ENCODE data around the gene XPO6. TPM values are rescaled to one million over a fixed set of nuclear protein-coding genes. Genes with fewer than 3 reads are reported as not detected.
A peak's percentile ranks its signal among the peaks of the same experiment; 100 is the strongest.

Gene XPO6
- total RNA-seq, 1 donor from 2014 or later = 30.4 TPM

DNA sequence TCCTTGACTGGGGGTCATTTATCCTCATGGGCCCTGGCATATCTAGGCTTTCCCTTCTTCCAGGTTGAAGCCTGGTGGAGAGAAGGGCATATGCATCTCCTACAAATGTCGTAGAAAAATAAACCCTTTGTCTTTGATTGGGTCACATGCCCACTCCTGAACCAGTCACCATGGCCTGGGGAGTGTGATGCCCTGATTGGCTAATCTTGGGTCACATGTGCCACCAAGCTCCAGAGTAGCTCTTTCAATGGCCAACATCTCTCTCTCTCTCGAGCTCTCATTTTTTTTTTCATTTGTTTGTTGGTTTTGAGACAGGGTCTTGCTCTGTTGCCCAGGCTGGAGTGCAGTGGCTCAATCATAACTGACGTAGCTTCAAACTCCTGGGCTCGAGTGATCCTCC, 5.6 kb upstream of the XPO6 start:
- no peak for ATAC-seq
- DNase-seq (ENCODE audit: missing footprints) = no peak
- intact Hi-C loops (cut with DNase I) = no loop called here

DNA sequence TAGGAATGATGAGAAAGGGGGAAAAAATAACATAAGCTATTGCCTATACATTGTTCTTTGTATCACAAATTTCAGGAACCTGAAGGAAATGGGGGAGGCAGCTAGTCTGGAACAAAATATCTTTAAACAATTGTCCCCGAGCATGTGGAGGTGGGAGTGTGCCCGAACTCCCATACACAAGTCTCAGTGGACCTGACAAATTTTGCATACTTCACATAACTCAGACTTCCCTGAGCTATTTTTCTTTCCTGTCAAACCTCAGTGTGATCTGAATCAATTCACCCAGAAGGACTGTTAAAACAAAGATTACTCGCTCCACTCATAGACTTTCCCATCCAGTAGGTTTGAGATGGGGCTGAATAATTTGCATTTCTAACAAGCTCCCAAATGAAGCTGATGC, 1.6 kb upstream of the XPO6 start:
- DNase-seq (ENCODE audit: missing footprints) (no peak), ATAC-seq (no peak)
- intact Hi-C loops (cut with DNase I) = no loop called here

DNA sequence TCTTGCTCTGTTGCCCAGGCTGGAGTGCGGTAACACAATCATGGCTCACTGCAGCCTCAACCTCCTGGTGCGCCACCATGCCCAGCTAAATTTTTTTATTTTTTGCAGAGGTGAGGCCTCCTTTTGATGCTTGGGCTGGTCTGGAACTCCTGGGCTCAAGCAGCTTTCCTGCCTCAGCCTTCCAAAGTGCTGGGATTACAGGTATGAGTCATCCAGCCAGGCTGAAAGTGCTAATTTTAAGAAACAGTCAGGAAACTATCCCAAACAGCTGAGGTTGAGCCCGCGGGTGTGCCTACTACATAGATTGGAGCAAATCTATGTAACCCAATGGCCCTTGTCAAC, 738 bp upstream of the XPO6 start:
- ATAC-seq = no peak
- no peak for DNase-seq (ENCODE audit: missing footprints)
- intact Hi-C loops (cut with DNase I) = no loop called here

DNA sequence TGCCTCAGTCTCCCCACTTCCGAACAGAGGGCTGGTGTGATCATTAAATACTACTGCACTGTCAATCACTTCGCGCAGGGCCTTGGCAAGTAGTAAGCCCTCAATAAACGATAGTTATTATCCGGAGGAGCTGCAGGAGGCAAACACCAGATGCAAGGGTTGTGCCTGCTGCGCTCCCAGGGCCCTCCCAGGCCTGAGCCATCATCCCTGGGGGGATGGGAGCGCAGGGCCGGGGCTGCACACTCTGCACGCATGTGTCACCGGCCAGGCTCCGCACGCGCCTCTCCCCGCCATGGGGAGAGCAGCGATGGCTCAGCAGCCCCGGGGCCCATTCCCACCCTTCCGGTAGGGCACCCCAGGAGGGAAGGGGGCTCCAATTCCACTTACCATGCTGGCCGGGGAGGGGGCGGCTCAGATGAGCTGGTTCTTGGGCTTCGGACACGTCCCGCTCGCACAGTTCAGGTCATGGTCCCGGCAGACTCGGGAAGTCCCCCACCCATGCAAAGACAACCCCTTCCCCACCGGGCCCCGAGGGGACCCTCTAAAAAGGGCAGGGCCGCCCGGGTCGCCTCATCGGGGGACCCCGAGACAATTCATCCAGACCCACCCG, 681 bp downstream of the XPO6 start:
- ATAC-seq = peak; percentile 69
- intact Hi-C loops (cut with DNase I) = no loop called here
- peak; percentile 82 for DNase-seq (ENCODE audit: missing footprints)

DNA sequence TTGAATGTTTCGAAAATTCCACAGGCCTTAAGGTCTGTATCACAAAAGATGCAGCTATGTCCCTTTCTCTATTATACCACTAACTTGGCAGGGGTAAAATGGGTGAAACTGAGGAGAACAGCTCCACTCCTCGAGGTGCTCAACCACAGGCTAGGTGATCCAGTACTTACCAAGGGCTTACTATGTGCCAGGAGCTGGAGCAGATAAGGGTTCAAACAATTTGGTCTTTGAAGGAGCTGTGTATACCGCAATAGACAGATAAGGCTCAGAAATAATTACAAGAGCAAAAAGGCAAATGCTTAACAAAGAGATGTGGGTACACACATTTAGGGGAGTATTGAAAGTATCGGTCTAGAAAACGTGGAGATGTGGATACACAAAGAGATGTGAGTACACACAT, 1.5 kb downstream of the XPO6 start:
- ATAC-seq = no peak
- intact Hi-C loops (cut with DNase I) = no loop called here
- no peak for DNase-seq (ENCODE audit: missing footprints)

DNA sequence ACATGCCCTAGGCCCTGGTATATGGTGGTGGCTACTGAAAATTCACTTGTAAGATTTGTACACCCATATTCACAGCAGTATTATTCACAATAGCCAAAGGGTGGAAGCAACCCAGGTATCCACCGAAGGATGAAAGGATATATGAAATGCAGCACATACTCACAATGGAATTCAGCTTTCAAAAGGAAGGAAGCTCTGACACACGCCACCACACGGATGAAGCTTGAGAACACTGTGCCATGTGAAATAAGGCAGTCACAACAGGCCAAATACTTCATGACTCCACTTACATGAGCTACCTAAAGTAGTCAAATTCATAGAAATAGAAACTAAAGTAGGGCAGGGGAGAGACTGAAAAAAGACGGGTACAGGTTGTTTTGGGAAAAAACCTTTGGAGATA, 2.9 kb downstream of the XPO6 start:
- ATAC-seq = no peak
- intact Hi-C loops (cut with DNase I) = no loop called here

DNA sequence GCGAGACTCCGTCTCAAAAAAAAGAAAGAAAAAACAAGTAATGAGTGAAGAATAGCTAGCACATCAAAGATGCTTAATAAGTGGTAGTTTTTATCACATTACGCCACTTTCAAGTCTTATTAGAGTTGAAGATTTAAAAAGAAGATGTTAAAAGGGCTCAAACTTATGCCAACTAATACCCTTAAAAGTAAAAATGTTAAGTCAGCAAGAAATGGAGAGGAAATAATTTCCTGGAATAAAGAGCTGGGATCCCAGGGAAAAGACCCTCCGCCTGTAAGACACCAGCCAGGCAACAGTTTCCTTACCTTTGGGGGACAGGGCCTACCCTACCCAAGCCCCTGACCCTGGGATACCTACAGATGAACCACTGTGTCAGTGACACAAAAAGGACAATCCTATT, 3.6 kb downstream of the XPO6 start:
- no peak for DNase-seq (ENCODE audit: missing footprints)
- intact Hi-C loops (cut with DNase I) = no loop called here
- ATAC-seq = no peak

More for the DNA sequence above, 2.9 kb downstream of the XPO6 start:
- no peak for DNase-seq (ENCODE audit: missing footprints)

DNA sequence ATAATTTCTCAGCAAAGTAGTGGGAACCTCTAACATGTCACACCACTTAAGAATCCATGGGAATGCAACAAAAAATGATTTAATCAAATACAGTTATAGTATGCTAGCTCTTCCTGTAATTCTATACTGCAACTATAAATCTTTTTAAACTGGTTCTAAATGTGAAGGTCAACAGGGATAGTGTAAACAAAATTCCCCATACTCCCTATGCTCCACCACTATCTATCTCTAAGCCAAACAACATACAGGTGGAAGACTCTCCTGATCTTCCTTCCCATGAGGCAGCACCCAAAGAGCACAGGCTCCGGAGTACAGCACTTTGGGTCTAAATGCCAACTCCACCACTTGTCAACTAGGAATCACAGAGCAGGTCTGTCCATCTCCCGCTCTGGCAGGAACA, 4.4 kb downstream of the XPO6 start:
- intact Hi-C loops (cut with DNase I) = loop anchor here (2.0 kb wide), 1 partner anchor 51 kb away; no protein-coding TSS in a partner anchor
- ATAC-seq (no peak), DNase-seq (ENCODE audit: missing footprints) (no peak)

DNA sequence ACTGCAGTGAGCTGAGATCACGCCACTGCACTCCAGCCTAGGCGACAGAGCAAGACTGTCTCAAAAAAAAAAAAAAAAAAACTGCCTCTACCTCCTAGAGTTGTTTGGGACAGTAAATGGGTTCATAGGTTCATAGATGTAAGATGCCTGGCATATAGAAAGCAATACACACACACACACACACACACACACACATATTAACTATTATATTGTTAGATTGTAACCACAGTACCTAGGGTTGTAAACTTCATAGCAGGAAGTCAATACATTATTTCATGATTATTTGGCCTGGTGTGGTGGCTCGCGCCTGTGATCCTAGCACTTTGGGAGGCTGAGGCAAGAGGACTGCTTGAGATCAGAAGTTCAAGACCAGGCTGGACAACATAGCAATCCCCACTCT, 5.8 kb downstream of the XPO6 start:
- intact Hi-C loops (cut with DNase I) = loop anchor here (2.0 kb wide), 1 partner anchor 53 kb away; no protein-coding TSS in a partner anchor
- no peak for ATAC-seq
- no peak for DNase-seq (ENCODE audit: missing footprints)

DNA sequence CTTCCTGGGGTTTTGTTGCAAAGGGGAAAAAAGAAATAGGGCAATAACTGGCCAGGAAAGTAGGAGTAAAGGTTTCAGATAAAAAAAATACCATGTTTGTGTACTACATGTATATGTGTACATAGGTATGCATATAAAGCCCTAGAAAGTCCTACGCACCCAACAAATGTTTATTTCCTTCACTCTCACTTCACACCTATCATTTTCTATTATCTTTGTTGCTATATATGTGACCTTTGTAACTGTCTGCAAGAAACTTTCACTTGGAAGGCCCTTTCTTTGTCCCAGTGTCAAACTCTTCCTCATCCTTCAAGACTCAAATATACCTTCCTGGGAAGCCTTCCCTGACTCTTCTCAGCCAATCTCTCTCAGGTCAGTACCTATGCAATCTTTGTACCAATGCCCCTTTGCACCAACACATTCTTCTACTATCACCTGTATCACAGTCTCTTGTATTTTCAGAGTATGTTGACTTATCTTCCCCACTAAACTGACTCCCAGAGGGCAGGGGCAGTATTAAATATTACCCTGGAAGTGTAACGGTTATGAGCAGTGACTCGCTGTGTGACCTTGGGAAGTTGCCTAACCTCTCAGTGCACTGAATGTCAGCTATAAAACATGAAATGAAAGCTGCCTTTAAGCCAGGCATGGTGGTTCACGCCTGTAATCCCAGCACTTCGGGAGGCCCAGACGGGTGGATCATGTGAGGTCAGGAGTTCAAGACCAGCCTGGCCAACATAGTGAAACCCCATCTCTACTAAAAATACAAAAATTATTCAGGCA, 6.5 kb downstream of the XPO6 start:
- DNase-seq (ENCODE audit: missing footprints) (no peak), ATAC-seq (no peak)
- intact Hi-C loops (cut with DNase I) = no loop called here

DNA sequence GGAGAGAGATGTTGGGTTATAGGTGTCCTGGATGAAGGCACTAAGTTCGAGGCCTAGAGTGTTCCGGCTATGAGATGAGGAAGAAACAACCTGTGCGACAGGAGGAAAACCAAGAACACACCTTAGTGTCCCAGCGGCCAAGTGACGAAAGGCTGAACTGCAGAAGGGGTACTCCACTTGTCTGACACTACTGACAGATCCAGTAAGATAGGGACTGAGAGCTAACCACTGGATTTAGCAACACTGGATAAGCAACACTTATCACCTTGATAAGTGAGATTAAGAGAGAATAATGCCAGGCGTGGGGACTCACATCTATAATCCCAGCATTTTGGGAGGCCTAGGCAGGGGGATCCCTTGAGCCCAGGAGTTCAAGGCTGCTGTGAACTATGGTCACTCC, 7.1 kb downstream of the XPO6 start:
- ATAC-seq (no peak), DNase-seq (ENCODE audit: missing footprints) (no peak)
- intact Hi-C loops (cut with DNase I) = no loop called here

DNA sequence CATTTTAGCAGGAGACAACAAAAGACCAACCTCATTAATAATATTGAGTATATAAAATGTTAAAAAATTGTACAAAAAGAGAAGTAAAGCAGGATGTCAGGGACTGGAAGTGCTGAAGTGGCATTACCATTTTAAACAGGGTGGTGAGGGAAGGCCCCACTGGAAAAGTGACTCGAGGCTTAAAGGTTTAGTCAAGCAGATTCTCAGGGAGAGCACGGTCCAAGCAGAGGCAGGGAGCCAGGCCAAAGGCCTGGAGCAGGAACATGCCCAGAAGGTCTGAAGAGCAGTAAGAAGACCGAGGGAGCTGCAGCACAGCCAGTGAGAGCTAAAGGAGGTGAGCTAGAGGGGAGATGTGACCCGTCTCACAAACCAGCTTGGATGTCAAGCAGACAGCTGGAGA, 7.6 kb downstream of the XPO6 start:
- intact Hi-C loops (cut with DNase I) = no loop called here
- ATAC-seq = no peak
- DNase-seq (ENCODE audit: missing footprints) = no peak

DNA sequence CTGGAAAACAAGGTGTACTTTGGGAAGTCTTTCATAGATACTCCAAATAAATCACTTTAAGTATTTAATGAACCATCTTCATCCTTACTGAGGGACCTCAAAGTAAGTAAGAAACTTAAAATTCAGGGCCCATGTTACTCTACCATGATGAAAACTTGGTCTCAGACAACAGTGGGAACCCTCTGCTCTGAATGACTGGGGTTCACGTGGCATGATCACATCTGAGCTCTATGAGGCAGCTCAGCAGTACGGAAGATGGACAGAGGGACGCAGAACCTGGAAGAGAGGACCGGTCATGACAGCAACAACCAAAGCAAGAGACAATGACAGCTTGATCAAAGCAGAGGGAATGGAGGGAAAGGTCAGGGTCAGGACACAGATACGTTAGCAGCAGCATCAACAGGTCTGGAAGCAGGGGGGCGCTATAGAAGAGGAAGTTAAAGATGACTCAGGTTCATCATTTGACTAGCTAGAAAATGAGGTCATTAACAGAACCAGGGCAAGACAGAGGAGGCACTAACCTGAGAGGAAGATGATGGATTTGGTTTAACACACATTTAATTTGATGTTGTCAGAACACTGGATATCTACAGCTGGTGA, 9.5 kb downstream of the XPO6 start:
- intact Hi-C loops (cut with DNase I) = no loop called here
- ATAC-seq (no peak), DNase-seq (ENCODE audit: missing footprints) (no peak)

DNA sequence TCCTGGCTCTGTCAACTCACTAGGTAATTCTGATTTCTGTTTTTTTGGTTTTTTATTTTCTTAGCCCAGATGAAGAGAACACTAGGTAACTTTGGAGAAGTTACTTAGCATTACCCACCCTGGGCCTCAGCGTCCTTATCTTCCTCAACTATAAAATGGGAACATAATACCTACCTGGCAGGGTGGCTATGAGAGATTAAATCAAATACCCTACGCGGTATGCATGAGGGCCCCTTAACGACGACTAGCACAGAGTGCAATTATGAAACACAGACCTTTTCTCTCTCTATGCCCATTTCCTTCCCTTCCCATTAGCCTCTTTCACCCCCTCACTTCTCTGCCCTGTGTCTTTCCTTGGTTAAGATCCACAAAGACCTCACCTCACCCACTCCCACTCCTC, 11.1 kb downstream of the XPO6 start:
- DNase-seq (ENCODE audit: missing footprints) = no peak
- no peak for ATAC-seq
- intact Hi-C loops (cut with DNase I) = no loop called here

DNA sequence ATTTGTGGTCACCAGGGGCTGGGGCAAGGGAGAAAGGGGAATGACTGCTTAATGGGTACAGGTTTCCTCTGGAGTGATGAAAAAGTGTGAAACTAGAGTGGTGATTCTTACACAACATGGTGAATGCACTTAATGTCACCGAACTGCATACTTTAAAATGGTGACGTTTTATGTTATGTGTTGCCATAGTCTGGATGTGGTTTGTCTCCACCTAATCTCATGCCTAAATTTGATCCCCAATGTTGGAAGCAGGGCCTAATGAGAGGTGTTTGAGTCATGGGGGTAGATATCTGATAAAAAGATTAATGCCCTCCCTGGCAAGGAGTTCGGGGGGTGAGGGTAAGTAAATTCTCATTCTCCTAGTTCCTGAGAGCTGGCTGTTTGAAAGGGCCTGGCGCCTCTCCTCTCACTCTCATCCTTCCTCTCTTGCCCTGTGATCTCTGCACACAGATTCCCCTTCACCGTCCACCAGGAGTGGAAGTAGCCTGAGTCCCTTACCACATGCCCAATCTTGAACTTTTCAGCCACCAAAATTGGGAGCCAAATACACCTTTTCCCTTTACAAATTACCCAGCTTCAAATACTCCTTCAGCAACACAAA, 15.3 kb downstream of the XPO6 start:
- intact Hi-C loops (cut with DNase I) = no loop called here
- no peak for ATAC-seq
- no peak for DNase-seq (ENCODE audit: missing footprints)

DNA sequence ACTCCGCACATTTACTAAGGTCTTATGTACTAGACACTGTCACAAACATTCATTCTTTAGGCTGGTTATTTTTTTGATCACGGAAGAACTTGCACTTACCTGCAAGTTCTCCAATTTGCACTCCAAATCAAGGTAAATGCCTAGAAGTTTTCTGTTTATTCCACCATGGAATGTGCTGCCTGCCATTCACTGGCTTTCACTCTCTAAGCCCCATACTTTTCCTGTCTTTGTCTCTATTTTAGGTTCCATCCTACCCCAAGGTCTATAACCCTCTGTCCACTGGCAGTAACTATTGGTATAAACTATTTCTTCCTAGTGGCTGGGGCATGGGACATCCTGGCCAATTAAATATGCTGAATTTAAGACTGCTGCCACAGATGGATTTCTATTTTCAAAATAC, 15.9 kb downstream of the XPO6 start:
- intact Hi-C loops (cut with DNase I) = no loop called here
- DNase-seq (ENCODE audit: missing footprints) (no peak), ATAC-seq (no peak)

DNA sequence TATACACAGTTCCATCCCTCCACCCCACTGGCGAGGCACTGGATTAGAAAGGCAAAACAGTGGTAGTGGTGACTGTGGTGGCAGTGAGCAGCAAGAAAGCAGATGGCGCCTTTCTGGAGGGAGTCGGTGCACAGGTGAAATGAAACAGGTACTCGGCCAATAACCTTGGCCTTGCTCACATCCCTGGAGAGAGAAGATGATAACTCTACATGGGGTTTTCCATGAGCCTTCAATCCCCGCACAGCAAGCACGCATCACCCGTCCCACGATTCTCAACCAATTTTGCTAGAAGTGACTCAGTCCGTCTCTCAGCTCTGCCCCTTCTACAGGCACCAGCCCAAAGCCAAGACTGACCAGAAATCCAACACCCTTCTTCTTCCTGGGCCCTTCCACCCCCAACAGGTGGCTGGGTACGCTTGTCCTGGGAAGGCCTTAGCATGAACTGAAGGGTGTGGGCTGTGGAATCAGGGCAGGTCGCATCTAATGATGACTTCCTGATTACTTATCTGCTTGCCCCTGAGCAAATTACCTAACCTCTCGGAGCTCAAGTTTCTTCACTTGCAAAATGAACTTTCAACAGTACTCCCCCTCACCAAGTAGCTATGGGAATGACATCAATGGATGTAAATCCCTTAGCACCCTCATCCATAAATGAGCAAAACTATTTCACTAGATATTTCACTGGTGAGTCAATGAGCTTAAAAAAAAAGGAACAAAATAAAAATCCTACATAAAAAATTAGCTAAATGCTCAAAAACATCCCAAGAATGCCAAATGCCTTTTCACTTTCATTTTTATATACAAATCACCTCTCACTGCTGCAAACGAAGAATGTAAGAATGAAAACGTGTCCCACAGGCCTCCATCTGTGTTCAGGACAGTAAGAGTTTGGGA, 18.0 kb downstream of the XPO6 start:
- intact Hi-C loops (cut with DNase I) = no loop called here

DNA sequence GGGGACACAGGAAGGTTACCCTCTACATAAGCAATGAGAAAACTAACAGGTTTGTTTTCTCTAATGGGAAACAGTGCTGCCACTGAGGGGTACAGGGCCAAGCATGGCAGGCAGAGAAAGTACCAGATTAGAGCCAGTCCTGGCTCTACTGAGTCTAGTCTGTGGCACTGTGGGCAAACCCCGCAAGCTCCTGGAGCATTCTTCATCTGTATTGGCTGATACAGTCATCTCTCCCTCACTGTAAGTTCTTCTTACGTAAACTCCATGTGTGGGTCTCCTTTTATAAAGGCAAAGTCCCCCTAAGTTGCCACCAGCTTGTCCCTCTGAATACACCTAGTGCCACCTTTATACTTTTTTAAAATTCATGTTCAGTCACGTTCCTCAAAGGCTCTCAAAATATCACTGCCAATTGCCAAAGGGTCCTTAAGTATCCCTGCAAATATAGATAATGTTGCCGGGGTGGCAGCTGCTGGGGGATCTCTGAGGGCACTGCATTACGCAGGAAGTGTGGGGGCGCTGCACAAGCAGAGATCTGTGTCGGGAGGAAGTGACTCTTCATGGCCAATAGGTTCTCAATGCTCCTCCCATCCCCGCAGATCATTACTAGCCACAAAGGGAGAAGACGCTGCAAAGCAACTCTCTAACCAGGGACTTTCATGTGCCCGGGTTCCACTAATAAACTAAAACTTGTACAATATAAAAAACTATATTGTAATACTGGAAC, 18.8 kb downstream of the XPO6 start:
- ATAC-seq (no peak), DNase-seq (ENCODE audit: missing footprints) (no peak)
- intact Hi-C loops (cut with DNase I) = no loop called here

More for the DNA sequence above, 18.0 kb downstream of the XPO6 start:
- ATAC-seq = no peak
- DNase-seq (ENCODE audit: missing footprints) = no peak
